GM12875 (cell line): ENCODE measurements around the gene MIA.
"Not testable (repeated sequence)": the region's sequence is repeated elsewhere in the genome, so short reads cannot be mapped to it uniquely, and the experiment has no call there.

Experiments
- H3K4me3 ChIP-seq: one replicate; pipeline ENCODE4 v1.5.1; 2011; ENCODE audit warnings: low read depth, low read length, control low read depth
- CTCF ChIP-seq: IDR thresholded peaks from 2 replicates; pipeline ENCODE4 v1.5.1; 2011; ENCODE audit warnings: low read depth, mild to moderate bottlenecking, control low read depth, inconsistent platforms, low read length, moderate library complexity, borderline replicate concordance; ENCODE audit not compliant: insufficient read depth

MIA gene

GRCh38 chr19:40783711-40784110 is 8.4 kb downstream of the MIA start:
- TF ChIP-seq CTCF: no peak

DNA sequence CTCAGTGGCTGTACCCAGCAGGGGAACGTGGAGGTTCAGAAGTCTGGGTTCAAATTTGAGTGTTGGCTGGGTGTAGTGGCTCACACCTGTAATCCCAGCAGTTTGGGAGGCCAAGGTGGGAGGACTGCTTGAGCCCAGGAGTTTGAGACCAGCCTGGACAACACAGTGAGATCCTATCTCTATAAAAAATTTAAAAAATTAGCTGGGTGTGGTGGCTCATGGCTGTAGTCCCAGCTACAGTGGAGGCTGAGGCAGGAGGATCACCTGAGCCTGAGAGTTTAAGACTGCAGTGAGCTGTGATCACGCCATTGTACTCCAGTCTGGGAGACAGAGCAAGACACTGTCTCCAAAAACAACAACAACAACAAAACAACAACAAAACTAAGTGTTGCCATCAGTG is 8.8 kb downstream of the MIA start:
- H3K4me3 ChIP-seq: not testable (repeated sequence)

More at GRCh38 chr19:40783711-40784110, 8.4 kb downstream of the MIA start:
- no peak overlapping the region for H3K4me3 ChIP-seq

DNA sequence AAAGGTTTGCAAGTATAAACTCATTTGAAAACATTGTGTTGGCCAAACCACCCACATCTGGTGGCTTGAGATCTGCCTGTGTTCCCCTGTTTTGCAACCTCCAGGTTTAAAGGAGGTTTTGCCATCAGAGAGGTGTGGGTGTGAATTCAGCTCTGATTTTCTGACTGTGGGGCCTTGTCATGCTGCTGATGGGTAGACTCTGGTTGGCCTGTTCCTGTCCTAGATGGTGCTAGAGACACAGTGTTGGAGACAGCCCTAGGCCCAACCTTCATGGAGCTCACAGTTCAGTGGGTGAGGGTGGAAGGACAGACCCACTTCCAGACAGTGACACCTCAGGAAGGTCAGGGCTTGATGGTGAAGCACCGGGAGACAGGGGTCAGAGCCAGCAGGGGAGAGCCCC is 10.2 kb downstream of the MIA start:
- no peak for TF ChIP-seq CTCF
- H3K4me3 ChIP-seq: no peak overlapping the region

GRCh38 chr19:40786060-40787037 is 11.0 kb downstream of the MIA start:
- TF ChIP-seq CTCF: no peak
- no peak overlapping the region for H3K4me3 ChIP-seq

DNA sequence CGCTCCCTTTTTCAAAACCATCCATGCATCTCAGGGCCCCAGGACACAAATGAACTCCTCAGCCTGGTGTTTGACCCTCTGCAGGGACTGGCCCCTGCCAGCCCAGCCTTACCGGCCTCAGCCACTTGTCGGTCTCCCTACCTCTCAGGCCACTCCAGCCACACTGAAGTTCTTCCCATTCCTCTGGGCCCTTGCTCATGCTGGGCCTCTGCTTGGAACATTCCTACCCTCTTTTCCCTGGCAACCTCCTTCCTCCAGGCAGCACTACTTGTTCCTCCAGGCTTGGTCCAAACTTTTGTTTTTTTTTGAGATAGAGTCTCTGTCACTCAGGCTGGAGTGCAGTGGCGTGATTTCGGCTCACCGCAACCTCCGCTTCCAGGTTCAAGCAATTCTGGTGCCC is 16.0 kb downstream of the MIA start:
- TF ChIP-seq CTCF: no peak
- H3K4me3 ChIP-seq: no peak overlapping the region

- no peak for TF ChIP-seq CTCF
- H3K4me3 ChIP-seq: no peak overlapping the region
These were observed 16.7 kb downstream of the MIA start for GRCh38 chr19:40791996-40792395.

DNA sequence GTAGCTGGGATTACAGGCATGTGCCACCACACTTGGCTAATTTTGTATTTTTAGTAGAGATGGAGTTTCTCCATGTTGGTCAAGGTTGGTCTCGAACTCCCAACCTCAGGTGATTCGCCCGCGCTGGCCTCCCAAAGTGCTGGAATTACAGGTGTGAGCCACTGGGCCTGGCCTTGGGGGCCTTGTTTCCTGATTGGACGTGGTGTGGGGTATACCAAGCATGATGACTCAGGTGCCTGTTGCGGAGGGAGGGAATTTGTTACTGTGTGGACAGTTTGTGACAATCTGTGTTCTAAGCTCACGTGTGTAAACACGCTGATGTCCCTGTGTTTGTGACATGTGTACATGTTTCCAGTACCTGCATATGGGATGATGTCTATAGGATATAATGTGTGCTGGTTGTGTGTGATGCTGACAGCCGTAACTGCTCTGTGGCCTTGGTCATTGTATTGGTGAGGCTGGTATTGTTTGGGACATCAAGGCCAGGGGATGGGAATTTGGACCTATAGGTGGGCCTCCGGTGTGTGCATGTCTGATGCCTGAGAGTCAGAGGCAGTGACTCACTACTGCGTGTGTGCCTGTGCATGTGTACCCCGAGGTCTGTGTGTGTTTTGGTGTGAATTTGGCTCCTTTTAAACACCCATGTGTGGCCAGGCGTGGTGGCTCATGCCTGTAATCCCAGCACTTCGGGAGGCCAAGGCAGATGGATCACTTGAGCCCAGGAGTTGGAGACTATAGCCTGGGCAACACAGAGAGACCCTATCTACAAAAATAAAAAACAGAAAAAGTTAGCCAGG is 22.0 kb downstream of the MIA start:
- TF ChIP-seq CTCF: no peak
- no peak overlapping the region for H3K4me3 ChIP-seq
